ENCODE measurements around the gene SPINT1. TPM values are rescaled to one million over a fixed set of nuclear protein-coding genes. Genes with fewer than 3 reads are reported as not detected.

SPINT1 gene
- total and polyA plus RNA-seq, 2 of the 13 experiments (the other 11 are each of a cell fraction or from before 2014, with no cell fraction given): 0.49 to 2.5 TPM

- TF ChIP-seq TMF1 (CRISPR knock-in tag; IDR thresholded peaks at IDR 0.05; ENCODE audit: low read depth): no peak
- TF ChIP-seq SOX6 (IDR thresholded peaks at IDR 0.05): no peak
- peak; percentile 25 for TF ChIP-seq SOX6 (CRISPR knock-in tag; IDR thresholded peaks at IDR 0.05)
- TF ChIP-seq ZNF616 (CRISPR knock-in tag; IDR thresholded peaks at IDR 0.05; ENCODE audit: low read depth): no peak
- no peak for TF ChIP-seq KMT2A (CRISPR knock-in tag; IDR thresholded peaks at IDR 0.05)
- TF ChIP-seq ZNF230 (CRISPR knock-in tag; IDR thresholded peaks at IDR 0.05): no peak
- no peak for TF ChIP-seq FOXA1 (IDR thresholded peaks at IDR 0.05)
- TF ChIP-seq FOXA1 (CRISPR knock-in tag; IDR thresholded peaks at IDR 0.05): no peak
- TF ChIP-seq, protein P1, sequence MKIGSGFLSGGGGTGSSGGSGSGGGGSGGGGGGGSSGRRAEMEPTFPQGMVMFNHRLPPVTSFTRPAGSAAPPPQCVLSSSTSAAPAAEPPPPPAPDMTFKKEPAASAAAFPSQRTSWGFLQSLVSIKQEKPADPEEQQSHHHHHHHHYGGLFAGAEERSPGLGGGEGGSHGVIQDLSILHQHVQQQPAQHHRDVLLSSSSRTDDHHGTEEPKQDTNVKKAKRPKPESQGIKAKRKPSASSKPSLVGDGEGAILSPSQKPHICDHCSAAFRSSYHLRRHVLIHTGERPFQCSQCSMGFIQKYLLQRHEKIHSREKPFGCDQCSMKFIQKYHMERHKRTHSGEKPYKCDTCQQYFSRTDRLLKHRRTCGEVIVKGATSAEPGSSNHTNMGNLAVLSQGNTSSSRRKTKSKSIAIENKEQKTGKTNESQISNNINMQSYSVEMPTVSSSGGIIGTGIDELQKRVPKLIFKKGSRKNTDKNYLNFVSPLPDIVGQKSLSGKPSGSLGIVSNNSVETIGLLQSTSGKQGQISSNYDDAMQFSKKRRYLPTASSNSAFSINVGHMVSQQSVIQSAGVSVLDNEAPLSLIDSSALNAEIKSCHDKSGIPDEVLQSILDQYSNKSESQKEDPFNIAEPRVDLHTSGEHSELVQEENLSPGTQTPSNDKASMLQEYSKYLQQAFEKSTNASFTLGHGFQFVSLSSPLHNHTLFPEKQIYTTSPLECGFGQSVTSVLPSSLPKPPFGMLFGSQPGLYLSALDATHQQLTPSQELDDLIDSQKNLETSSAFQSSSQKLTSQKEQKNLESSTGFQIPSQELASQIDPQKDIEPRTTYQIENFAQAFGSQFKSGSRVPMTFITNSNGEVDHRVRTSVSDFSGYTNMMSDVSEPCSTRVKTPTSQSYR (CRISPR knock-in tag; IDR thresholded peaks at IDR 0.05; ENCODE audit: borderline replicate concordance): peak; percentile 85
- no peak for TF ChIP-seq CAMTA2 (CRISPR knock-in tag; IDR thresholded peaks at IDR 0.05; ENCODE audit: borderline replicate concordance)
- no peak for TF ChIP-seq ZNF232 (CRISPR knock-in tag; IDR thresholded peaks at IDR 0.05; ENCODE audit: borderline replicate concordance)
- TF ChIP-seq PHF20 (CRISPR knock-in tag; IDR thresholded peaks at IDR 0.05): no peak
- no peak for TF ChIP-seq ZNF761 (CRISPR knock-in tag; conservative IDR thresholded peaks at IDR 0.05)
- TF ChIP-seq SOX5 (CRISPR knock-in tag; IDR thresholded peaks at IDR 0.05; ENCODE audit: borderline replicate concordance): peak; percentile 33; the same call in 1 of the 2 replicates
- TF ChIP-seq ZNF652 (CRISPR knock-in tag; IDR thresholded peaks at IDR 0.05; ENCODE audit: borderline replicate concordance, low read depth): peak; percentile 52
- TF ChIP-seq POGK (CRISPR knock-in tag; conservative IDR thresholded peaks at IDR 0.05): no peak; the same call in none of the 2 replicates
- TF ChIP-seq ZNF772 (CRISPR knock-in tag; IDR thresholded peaks at IDR 0.05): no peak
- TF ChIP-seq POLR2AphosphoS5 (IDR thresholded peaks at IDR 0.05; ENCODE audit: low read depth, low read length): no peak
- TF ChIP-seq, protein P2, sequence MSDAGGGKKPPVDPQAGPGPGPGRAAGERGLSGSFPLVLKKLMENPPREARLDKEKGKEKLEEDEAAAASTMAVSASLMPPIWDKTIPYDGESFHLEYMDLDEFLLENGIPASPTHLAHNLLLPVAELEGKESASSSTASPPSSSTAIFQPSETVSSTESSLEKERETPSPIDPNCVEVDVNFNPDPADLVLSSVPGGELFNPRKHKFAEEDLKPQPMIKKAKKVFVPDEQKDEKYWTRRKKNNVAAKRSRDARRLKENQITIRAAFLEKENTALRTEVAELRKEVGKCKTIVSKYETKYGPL (CRISPR knock-in tag; IDR thresholded peaks at IDR 0.05): no peak
- TF ChIP-seq NR0B2 (CRISPR knock-in tag; IDR thresholded peaks at IDR 0.05): no peak
- TF ChIP-seq ARHGAP35 (CRISPR knock-in tag; IDR thresholded peaks at IDR 0.05; ENCODE audit: borderline replicate concordance): no peak
- TF ChIP-seq KLF13 (CRISPR knock-in tag; IDR thresholded peaks at IDR 0.05): no peak
- TF ChIP-seq DR1 (CRISPR knock-in tag; IDR thresholded peaks at IDR 0.05): no peak
- TF ChIP-seq ZEB1 (IDR thresholded peaks at IDR 0.05; ENCODE audit: insufficient replicate concordance, low read depth): no peak
- peak; percentile 99 for TF ChIP-seq HNRNPL (IDR thresholded peaks at IDR 0.05; ENCODE audit: low read depth, low read length)
Observed at GRCh38 chr15:40906991-40907802, 63.3 kb downstream of the SPINT1 start (continued).
